ENCODE measurements around the gene NEDD4. TPM values are rescaled to one million over a fixed set of nuclear protein-coding genes. Genes with fewer than 3 reads are reported as not detected.
"Not testable (repeated sequence)": the region's sequence is repeated elsewhere in the genome, so short reads cannot be mapped to it uniquely, and the experiment has no call there.

The NEDD4 gene
- total RNA-seq, 1 donor from 2014 or later = 24.1 TPM

DNA sequence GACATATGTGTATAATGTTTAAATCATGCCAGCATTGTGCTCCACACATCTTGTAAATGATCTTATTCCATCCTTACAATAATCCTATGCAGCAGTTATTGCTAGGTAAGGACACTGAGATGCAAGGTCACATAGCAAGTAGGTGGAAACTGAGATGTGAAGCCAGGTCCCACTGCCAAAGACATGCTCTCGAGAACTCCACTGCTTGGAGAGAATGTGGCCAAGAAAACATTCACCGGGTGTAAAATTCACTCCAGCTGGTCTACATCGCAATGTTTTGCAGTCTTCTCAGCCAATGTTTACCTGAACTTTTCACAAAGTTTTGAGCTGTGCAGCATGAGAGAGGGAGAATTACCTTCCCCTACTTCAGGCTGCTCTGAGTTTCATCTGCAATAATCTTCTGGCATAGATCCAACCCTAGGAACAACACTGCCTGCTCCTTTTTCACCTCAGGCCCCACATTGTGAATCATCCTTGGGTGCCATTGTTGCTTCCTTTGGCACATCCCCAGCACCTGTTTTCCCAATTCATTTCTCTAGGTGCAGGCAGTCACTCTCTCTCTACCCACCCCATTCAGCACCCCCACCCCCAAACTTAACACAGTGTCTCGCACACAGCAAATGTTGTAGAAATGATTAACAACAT lies 197.0 kb downstream of the NEDD4 start:
- H3K4me3 Mint-ChIP-seq (ENCODE audit: unreplicated experiment) = no peak overlapping the region
- TF ChIP-seq, protein P1, sequence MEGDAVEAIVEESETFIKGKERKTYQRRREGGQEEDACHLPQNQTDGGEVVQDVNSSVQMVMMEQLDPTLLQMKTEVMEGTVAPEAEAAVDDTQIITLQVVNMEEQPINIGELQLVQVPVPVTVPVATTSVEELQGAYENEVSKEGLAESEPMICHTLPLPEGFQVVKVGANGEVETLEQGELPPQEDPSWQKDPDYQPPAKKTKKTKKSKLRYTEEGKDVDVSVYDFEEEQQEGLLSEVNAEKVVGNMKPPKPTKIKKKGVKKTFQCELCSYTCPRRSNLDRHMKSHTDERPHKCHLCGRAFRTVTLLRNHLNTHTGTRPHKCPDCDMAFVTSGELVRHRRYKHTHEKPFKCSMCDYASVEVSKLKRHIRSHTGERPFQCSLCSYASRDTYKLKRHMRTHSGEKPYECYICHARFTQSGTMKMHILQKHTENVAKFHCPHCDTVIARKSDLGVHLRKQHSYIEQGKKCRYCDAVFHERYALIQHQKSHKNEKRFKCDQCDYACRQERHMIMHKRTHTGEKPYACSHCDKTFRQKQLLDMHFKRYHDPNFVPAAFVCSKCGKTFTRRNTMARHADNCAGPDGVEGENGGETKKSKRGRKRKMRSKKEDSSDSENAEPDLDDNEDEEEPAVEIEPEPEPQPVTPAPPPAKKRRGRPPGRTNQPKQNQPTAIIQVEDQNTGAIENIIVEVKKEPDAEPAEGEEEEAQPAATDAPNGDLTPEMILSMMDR (IDR thresholded peaks at IDR 0.05) = no peak

DNA sequence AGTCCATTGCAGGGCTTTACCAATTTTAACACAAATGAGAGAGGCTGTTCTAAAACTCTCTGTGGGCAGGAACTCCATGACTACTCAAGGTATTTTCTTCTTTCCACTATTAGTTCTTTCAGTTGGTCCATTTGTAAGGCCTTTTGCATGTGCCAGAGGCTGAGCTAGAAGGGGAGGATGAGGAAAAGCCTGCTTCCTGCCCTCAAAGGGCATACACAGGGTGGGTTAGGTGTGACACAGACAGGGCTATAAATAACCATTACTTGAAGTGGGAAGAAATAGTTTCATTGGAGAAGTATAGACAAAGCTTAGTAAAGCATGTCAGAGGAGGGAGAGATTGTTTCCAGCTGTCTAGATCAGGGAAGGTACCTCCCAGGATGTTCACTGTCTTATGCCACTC lies 198.4 kb downstream of the NEDD4 start:
- no peak overlapping the region for H3K27ac Mint-ChIP-seq (ENCODE audit: unreplicated experiment)
- no peaks in the 10 kb centered on the region for H3K27me3 Mint-ChIP-seq (ENCODE audit: unreplicated experiment)
- H3K4me1 Mint-ChIP-seq (ENCODE audit: unreplicated experiment) = peaks cover 23% of the 10 kb centered on the region
- no peak overlapping the region for H3K4me3 Mint-ChIP-seq (ENCODE audit: unreplicated experiment)
- no peaks in the 10 kb centered on the region for H3K36me3 Mint-ChIP-seq (ENCODE audit: unreplicated experiment)
- TF ChIP-seq, protein P1 (IDR thresholded peaks at IDR 0.05) = no peak
- no peak for DNase-seq (ENCODE audit: extremely low spot score, unreplicated experiment)
- H3K9me3 Mint-ChIP-seq (ENCODE audit: unreplicated experiment) = no peaks in the 10 kb centered on the region

More for the DNA sequence above, 197.0 kb downstream of the NEDD4 start:
- no peak for DNase-seq (ENCODE audit: extremely low spot score, unreplicated experiment)
- no peak overlapping the region for H3K27ac Mint-ChIP-seq (ENCODE audit: unreplicated experiment)
- H3K9me3 Mint-ChIP-seq (ENCODE audit: unreplicated experiment) = no peaks in the 10 kb centered on the region
- H3K27me3 Mint-ChIP-seq (ENCODE audit: unreplicated experiment) = no peaks in the 10 kb centered on the region
- no peaks in the 10 kb centered on the region for H3K36me3 Mint-ChIP-seq (ENCODE audit: unreplicated experiment)
- peaks cover 23% of the 10 kb centered on the region for H3K4me1 Mint-ChIP-seq (ENCODE audit: unreplicated experiment)

DNA sequence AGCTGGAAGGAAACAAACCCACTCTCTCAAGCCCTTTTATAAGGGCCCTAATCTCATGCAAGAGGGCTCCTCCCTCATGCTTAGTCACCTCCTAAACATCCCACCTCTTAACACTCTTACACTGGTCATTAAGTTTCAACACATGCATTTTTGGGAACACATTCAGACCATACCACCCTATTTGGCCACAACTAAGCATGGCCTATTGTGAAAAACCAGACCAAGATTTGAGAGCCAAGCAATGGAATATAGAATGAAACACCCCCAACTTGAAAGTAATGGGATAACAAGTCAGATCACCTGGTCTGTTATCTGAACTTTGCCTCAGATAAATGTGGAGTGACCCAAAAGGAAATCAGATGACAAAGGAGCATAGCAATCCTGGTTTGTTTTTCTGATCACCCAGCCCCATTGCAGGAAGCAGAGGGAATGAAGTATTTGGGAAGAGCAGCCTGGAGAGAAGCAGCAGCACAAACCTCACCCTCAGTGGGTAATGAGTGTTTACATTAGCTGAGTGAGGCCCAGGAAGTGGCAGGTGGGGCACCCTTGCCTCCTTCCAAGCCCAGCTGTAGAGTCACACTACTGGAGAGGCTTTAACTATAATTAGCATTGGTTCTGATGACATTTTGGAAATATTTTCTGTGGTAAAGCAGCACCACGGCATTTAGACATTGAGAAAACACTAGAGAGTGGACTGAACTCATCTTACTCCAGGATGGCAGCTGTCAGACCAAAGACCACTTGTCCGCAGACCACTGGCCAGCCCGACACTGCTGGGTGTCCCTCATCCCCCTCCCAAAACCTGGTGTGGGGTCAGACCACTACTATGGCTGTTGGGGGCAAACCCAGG lies 201.6 kb downstream of the NEDD4 start:
- Mint-ChIP-seq H3K4me3 (ENCODE audit: unreplicated experiment) (no peak overlapping the region), H3K27me3 (ENCODE audit: unreplicated experiment) (no peaks in the 10 kb centered on the region), H3K9me3 (ENCODE audit: unreplicated experiment) (no peaks in the 10 kb centered on the region), H3K36me3 (ENCODE audit: unreplicated experiment) (no peaks in the 10 kb centered on the region), H3K27ac (ENCODE audit: unreplicated experiment) (peak overlapping the region; percentile 34), H3K4me1 (ENCODE audit: unreplicated experiment) (peaks cover 13% of the 10 kb centered on the region)
- DNase-seq (ENCODE audit: extremely low spot score, unreplicated experiment) = no peak
- TF ChIP-seq, protein P1 (IDR thresholded peaks at IDR 0.05) = no peak

DNA sequence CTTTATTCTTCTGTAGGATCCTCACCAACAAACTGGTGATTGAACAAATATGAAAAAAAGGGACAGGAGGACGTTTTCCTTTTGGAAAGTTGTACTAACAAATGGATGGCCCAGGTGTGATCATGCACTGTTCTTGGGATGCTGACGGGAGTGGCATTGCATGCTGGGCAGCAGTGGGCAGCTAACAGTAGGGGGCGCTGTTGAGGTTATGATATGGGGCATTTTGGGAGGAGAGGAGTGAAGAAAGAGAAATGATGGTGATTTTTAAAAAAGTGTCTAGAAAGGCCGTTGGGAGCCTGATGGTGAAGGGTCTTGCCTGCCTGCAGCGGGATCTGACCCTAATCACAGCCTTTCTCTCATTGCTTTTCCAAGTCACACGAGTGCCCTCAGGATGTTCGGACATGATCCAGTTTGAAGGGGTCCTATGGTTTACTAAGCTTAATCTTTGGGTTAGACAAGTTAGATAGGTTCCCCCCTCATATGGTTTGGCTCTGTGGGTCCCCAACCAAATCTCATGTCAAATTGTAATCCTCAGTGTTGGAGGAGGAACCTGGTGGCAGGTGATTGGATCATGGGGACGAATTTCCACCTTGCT lies 204.2 kb downstream of the NEDD4 start:
- no peaks in the 10 kb centered on the region for H3K27me3 Mint-ChIP-seq (ENCODE audit: unreplicated experiment)
- H3K9me3 Mint-ChIP-seq (ENCODE audit: unreplicated experiment) = no peaks in the 10 kb centered on the region
- H3K36me3 Mint-ChIP-seq (ENCODE audit: unreplicated experiment) = no peaks in the 10 kb centered on the region
- H3K27ac Mint-ChIP-seq (ENCODE audit: unreplicated experiment) = no peak overlapping the region
- no peak overlapping the region for H3K4me3 Mint-ChIP-seq (ENCODE audit: unreplicated experiment)
- DNase-seq (ENCODE audit: extremely low spot score, unreplicated experiment) = no peak
- TF ChIP-seq, protein P1 (IDR thresholded peaks at IDR 0.05) = peak; percentile 42
- peaks cover 9% of the 10 kb centered on the region for H3K4me1 Mint-ChIP-seq (ENCODE audit: unreplicated experiment)

DNA sequence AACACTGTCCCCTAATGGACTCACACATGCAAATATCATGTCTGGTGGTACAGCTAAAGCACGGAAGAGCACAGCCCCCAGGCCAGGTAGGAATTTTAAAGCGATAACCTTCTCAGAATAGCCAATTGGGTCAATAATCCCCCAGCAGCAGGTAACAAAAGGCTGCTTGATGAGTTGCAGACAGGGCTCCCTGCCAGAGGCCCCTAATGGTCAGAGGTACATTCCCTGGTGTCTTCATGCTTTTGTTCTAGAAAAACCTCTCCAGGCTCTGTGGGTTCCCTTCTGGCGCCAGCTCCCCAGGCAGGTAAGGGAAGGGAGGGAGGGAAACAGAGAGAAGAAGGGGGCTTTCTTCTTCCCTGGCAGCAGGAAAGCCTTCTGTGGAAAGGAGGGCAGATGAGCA lies 207.1 kb downstream of the NEDD4 start:
- Mint-ChIP-seq H3K4me3 (ENCODE audit: unreplicated experiment) (no peak overlapping the region), H3K4me1 (ENCODE audit: unreplicated experiment) (no peaks in the 10 kb centered on the region), H3K27me3 (ENCODE audit: unreplicated experiment) (no peaks in the 10 kb centered on the region), H3K9me3 (ENCODE audit: unreplicated experiment) (no peaks in the 10 kb centered on the region), H3K36me3 (ENCODE audit: unreplicated experiment) (no peaks in the 10 kb centered on the region), H3K27ac (ENCODE audit: unreplicated experiment) (no peak overlapping the region)
- no peak for DNase-seq (ENCODE audit: extremely low spot score, unreplicated experiment)
- TF ChIP-seq, protein P1 (IDR thresholded peaks at IDR 0.05) = no peak

DNA sequence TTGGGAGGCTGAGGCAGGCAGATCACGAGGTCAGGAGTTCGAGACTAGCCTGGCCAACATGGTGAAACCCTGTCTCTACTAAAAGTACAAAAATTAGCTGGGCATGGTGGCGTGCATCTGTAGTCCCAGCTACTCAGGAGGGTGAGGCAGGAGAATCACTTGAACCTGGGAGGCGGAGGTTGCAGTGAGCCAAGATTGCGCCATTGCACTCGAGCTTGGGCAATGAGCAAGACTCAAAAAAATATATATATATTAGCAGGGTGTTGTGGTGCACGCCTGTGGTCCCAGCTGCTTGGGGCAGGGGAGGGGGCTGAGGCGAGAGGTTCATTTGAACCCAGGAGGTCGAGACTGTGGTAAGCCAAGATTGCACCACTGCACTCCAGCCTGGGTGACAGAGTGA lies 207.8 kb downstream of the NEDD4 start:
- not testable (repeated sequence) for H3K36me3 Mint-ChIP-seq (ENCODE audit: unreplicated experiment); H3K27me3 Mint-ChIP-seq (ENCODE audit: unreplicated experiment); H3K9me3 Mint-ChIP-seq (ENCODE audit: unreplicated experiment); H3K4me3 Mint-ChIP-seq (ENCODE audit: unreplicated experiment); DNase-seq (ENCODE audit: extremely low spot score, unreplicated experiment); H3K4me1 Mint-ChIP-seq (ENCODE audit: unreplicated experiment); H3K27ac Mint-ChIP-seq (ENCODE audit: unreplicated experiment)

Data from osteocyte (in vitro differentiated cells).